WTC11 (cell line): ENCODE results near the gene BCO1.

ENCODE experiments used
- ARID4B ChIP-seq: sonication (generic); formaldehyde crosslinking; IDR thresholded peaks from 2 replicates; pipeline ENCODE4 v1.8.0; 2023; ENCODE audit warnings: missing genetic modification reagents, mild to moderate bottlenecking, borderline replicate concordance
- CTCF ChIP-seq: fragments of 200-600 bp; IDR thresholded peaks from 2 replicates; pipeline ENCODE4 v1.8.0; 2022; ENCODE audit warnings: antibody characterized with exemption
- E2F1 ChIP-seq: sonication (generic); formaldehyde crosslinking; IDR thresholded peaks from 2 replicates; pipeline ENCODE4 v1.8.0; 2022; ENCODE audit warnings: mild to moderate bottlenecking, missing genetic modification reagents
- ELF4 ChIP-seq: sonication (generic); formaldehyde crosslinking; IDR thresholded peaks from 2 replicates; pipeline ENCODE4 v1.8.1; 2022; ENCODE audit warnings: low read depth, mild to moderate bottlenecking, moderate library complexity, missing genetic modification reagents
- FOXP1 ChIP-seq: sonication (generic); formaldehyde crosslinking; IDR thresholded peaks from 2 replicates; pipeline ENCODE4 v1.8.0; 2022; ENCODE audit warnings: missing genetic modification reagents, mild to moderate bottlenecking, moderate library complexity, borderline replicate concordance
- OVOL2 ChIP-seq: fragments of 250-450 bp; sonication (Bioruptor Pico); IDR thresholded peaks from 2 replicates; pipeline ENCODE4 v1.9.0; 2021; ENCODE audit warnings: mild to moderate bottlenecking, borderline replicate concordance
- SMAD3 ChIP-seq: sonication (generic); formaldehyde crosslinking; IDR thresholded peaks from 2 replicates; pipeline ENCODE4 v1.8.0; 2022; ENCODE audit warnings: missing genetic modification reagents, mild to moderate bottlenecking, borderline replicate concordance
- ZNF232 ChIP-seq: sonication (generic); formaldehyde crosslinking; IDR thresholded peaks from 2 replicates; pipeline ENCODE4 v1.8.0; 2022; ENCODE audit warnings: mild to moderate bottlenecking, missing genetic modification reagents
- TF ChIP-seq, protein P1 (sequence below): sonication (generic); formaldehyde crosslinking; conservative IDR thresholded peaks from 2 replicates; pipeline ENCODE4 v1.8.1; 2022; ENCODE audit warnings: mild to moderate bottlenecking, missing genetic modification reagents

GRCh38 chr16:81327011-81327410, 88.5 kb downstream of the BCO1 start:
- no peak for TF ChIP-seq CTCF
- TF ChIP-seq FOXP1 (CRISPR knock-in tag) = no peak
- no peak for TF ChIP-seq OVOL2 (CRISPR knock-in tag)
- TF ChIP-seq, protein P1, sequence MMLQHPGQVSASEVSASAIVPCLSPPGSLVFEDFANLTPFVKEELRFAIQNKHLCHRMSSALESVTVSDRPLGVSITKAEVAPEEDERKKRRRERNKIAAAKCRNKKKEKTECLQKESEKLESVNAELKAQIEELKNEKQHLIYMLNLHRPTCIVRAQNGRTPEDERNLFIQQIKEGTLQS = no peak
- no peak for TF ChIP-seq ZNF232 (CRISPR knock-in tag)
- no peak for TF ChIP-seq ELF4 (CRISPR knock-in tag)
- TF ChIP-seq SMAD3 = no peak
- no peak for TF ChIP-seq ARID4B
- no peak for TF ChIP-seq E2F1 (CRISPR knock-in tag)
